Measurements from ENCODE around the gene DOCK7. TPM values are rescaled to one million over a fixed set of nuclear protein-coding genes. Genes with fewer than 3 reads are reported as not detected.

DOCK7 gene
- total RNA-seq, 2 donors from 2014 or later = 18.8 to 22.0 TPM

GRCh38 chr1:62508187-62508758, 179.9 kb downstream of the DOCK7 start:
- H3K4me3 Mint-ChIP-seq = no peak overlapping the region
- no peaks in the 10 kb centered on the region for H3K4me1 Mint-ChIP-seq
- no peaks in the 10 kb centered on the region for H3K9me3 Mint-ChIP-seq
- no peaks in the 10 kb centered on the region for H3K27me3 Mint-ChIP-seq
- no peak for ATAC-seq (replicated peaks)
- no peak overlapping the region for H3K27ac Mint-ChIP-seq
- peaks cover 17% of the 10 kb centered on the region for H3K36me3 Mint-ChIP-seq (ENCODE audit: low read depth)

- Mint-ChIP-seq H3K27ac (no peak overlapping the region), H3K4me3 (no peak overlapping the region), H3K4me1 (no peaks in the 10 kb centered on the region), H3K9me3 (no peaks in the 10 kb centered on the region), H3K36me3 (ENCODE audit: low read depth) (peaks cover 22% of the 10 kb centered on the region), H3K27me3 (no peaks in the 10 kb centered on the region)
- ATAC-seq (replicated peaks) = no peak
Observed at GRCh38 chr1:62500210-62500609, 188.0 kb downstream of the DOCK7 start.

- Mint-ChIP-seq H3K27me3 (no peaks in the 10 kb centered on the region), H3K36me3 (ENCODE audit: low read depth) (peaks cover 53% of the 10 kb centered on the region), H3K27ac (no peak overlapping the region), H3K9me3 (no peaks in the 10 kb centered on the region), H3K4me1 (no peaks in the 10 kb centered on the region), H3K4me3 (no peak overlapping the region)
- no peak for ATAC-seq (replicated peaks)
Observed at GRCh38 chr1:62494137-62494536, 194.0 kb downstream of the DOCK7 start.

GRCh38 chr1:62493656-62494055, 194.5 kb downstream of the DOCK7 start:
- H3K9me3 Mint-ChIP-seq = no peaks in the 10 kb centered on the region
- H3K4me1 Mint-ChIP-seq = no peaks in the 10 kb centered on the region
- no peak for ATAC-seq (replicated peaks)
- no peak overlapping the region for H3K4me3 Mint-ChIP-seq
- H3K36me3 Mint-ChIP-seq (ENCODE audit: low read depth) = peaks cover 53% of the 10 kb centered on the region
- no peak overlapping the region for H3K27ac Mint-ChIP-seq
- H3K27me3 Mint-ChIP-seq = no peaks in the 10 kb centered on the region

DNA sequence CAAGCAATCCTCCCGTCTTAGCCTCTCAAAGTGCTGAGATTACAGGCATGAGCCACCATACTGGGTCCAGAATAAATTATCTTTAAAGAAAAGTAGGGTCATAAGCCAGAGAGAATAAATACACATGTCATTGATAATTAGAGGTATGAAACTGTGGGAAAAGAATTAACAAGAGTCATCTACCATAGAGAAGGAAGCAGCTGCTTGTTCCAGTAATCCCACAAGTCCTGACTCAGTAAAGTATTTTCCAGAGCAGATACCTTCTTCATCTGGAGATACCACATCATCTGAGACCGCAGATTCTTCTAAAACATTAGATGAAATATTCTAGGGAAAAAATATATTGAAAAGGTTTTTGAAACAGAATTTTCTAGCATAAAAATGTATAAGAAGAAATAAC, 195.7 kb downstream of the DOCK7 start:
- peaks cover 59% of the 10 kb centered on the region for H3K36me3 Mint-ChIP-seq (ENCODE audit: low read depth)
- H3K4me1 Mint-ChIP-seq = no peaks in the 10 kb centered on the region
- H3K4me3 Mint-ChIP-seq = no peak overlapping the region
- no peak overlapping the region for H3K27ac Mint-ChIP-seq
- no peaks in the 10 kb centered on the region for H3K9me3 Mint-ChIP-seq
- no peak for ATAC-seq (replicated peaks)
- H3K27me3 Mint-ChIP-seq = no peaks in the 10 kb centered on the region

- ATAC-seq (replicated peaks) = no peak
- Mint-ChIP-seq H3K27ac (no peak overlapping the region), H3K4me1 (no peaks in the 10 kb centered on the region), H3K27me3 (no peaks in the 10 kb centered on the region), H3K36me3 (ENCODE audit: low read depth) (peaks cover 30% of the 10 kb centered on the region), H3K9me3 (no peaks in the 10 kb centered on the region), H3K4me3 (no peak overlapping the region)
Observed at GRCh38 chr1:62487956-62488355, 200.2 kb downstream of the DOCK7 start.

GRCh38 chr1:62484824-62485468, 203.2 kb downstream of the DOCK7 start:
- peaks cover 11% of the 10 kb centered on the region for H3K36me3 Mint-ChIP-seq (ENCODE audit: low read depth)
- no peak overlapping the region for H3K27ac Mint-ChIP-seq
- no peaks in the 10 kb centered on the region for H3K9me3 Mint-ChIP-seq
- no peak overlapping the region for H3K4me3 Mint-ChIP-seq
- no peak for ATAC-seq (replicated peaks)
- no peaks in the 10 kb centered on the region for H3K4me1 Mint-ChIP-seq
- no peaks in the 10 kb centered on the region for H3K27me3 Mint-ChIP-seq

DNA sequence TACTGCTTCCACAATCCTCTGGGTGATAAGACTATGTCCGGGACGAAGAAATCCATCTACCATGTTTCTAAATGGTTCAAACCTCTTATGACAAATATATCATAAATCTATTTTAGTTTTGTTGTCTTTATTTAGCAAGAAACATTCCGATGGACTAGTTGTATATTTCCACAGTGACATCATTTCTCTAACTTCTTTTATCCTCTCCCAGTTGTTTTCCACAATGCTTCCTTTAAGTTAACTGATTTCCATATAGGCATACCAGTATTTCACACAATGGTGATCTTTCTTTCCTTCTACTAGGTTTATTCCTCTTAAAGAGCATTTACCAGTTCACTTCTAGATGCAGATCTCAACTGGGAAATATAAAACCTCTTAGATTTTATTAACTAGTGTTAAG, 206.5 kb downstream of the DOCK7 start:
- Mint-ChIP-seq H3K27me3 (no peaks in the 10 kb centered on the region), H3K9me3 (no peaks in the 10 kb centered on the region), H3K4me3 (no peak overlapping the region), H3K36me3 (ENCODE audit: low read depth) (peaks cover 5% of the 10 kb centered on the region), H3K27ac (no peak overlapping the region), H3K4me1 (no peaks in the 10 kb centered on the region)
- no peak for ATAC-seq (replicated peaks)

GRCh38 chr1:62476525-62477219, 211.5 kb downstream of the DOCK7 start:
- H3K36me3 Mint-ChIP-seq (ENCODE audit: low read depth) = peaks cover 43% of the 10 kb centered on the region
- H3K27me3 Mint-ChIP-seq = no peaks in the 10 kb centered on the region
- no peaks in the 10 kb centered on the region for H3K4me1 Mint-ChIP-seq
- no peak overlapping the region for H3K4me3 Mint-ChIP-seq
- no peak for ATAC-seq (replicated peaks)
- H3K9me3 Mint-ChIP-seq = no peaks in the 10 kb centered on the region
- H3K27ac Mint-ChIP-seq = no peak overlapping the region

GRCh38 chr1:62467092-62467491, 221.1 kb downstream of the DOCK7 start:
- Mint-ChIP-seq H3K27ac (no peak overlapping the region), H3K9me3 (no peaks in the 10 kb centered on the region), H3K4me3 (no peak overlapping the region), H3K36me3 (ENCODE audit: low read depth) (peaks cover 47% of the 10 kb centered on the region), H3K4me1 (no peaks in the 10 kb centered on the region), H3K27me3 (no peaks in the 10 kb centered on the region)
- no peak for ATAC-seq (replicated peaks)

DNA sequence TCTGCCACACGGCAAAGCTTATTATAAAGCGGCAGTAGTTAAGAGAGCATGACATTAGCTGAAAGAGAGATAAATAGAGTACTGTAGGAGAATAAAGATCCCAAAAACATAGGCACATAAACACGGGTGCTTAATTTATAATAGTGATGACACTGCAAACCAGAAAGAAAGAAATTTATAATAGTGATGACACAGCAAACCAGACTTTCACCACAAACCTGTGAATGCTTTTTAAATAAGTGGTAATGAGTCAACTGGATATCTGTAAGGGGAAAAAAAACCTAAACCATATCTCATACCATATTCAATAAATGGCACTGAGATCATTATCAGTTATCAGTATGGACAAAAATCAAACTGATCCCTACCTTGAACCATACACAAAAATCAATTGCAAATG, 225.8 kb downstream of the DOCK7 start:
- Mint-ChIP-seq H3K4me1 (no peaks in the 10 kb centered on the region), H3K36me3 (ENCODE audit: low read depth) (peaks cover 20% of the 10 kb centered on the region), H3K27me3 (no peaks in the 10 kb centered on the region), H3K4me3 (no peak overlapping the region), H3K27ac (no peak overlapping the region), H3K9me3 (no peaks in the 10 kb centered on the region)
- peak; percentile 45 for ATAC-seq (replicated peaks)

GRCh38 chr1:62457955-62458354, 230.2 kb downstream of the DOCK7 start:
- peaks cover 31% of the 10 kb centered on the region for H3K36me3 Mint-ChIP-seq (ENCODE audit: low read depth)
- no peak for ATAC-seq (replicated peaks)
- no peaks in the 10 kb centered on the region for H3K4me1 Mint-ChIP-seq

DNA sequence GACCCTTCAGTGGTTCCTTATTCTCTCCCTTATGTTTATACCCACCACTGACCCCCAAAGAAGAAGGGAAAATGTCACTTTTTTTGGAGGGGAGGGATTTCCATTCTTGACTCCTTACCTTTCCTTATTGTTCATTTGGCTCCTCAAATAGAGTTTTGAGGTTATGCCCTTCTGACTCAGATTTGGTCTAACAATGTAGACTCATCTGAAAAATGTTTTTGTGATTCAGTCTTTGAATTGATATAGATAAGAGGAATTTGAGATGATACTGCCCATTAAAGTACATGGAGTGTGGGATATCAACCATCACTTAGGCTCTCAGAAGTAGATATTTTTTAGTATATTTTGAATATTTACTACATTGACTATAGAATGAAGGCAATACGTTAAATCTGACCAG, 235.2 kb downstream of the DOCK7 start:
- no peaks in the 10 kb centered on the region for H3K9me3 Mint-ChIP-seq
- H3K27me3 Mint-ChIP-seq = no peaks in the 10 kb centered on the region
- no peak overlapping the region for H3K4me3 Mint-ChIP-seq
- ATAC-seq (replicated peaks) = peak; percentile 35
- H3K36me3 Mint-ChIP-seq (ENCODE audit: low read depth) = peaks cover 81% of the 10 kb centered on the region
- H3K4me1 Mint-ChIP-seq = no peaks in the 10 kb centered on the region
- no peak overlapping the region for H3K27ac Mint-ChIP-seq

More at GRCh38 chr1:62457955-62458354, 230.2 kb downstream of the DOCK7 start:
- Mint-ChIP-seq H3K27me3 (no peaks in the 10 kb centered on the region), H3K27ac (no peak overlapping the region), H3K9me3 (no peaks in the 10 kb centered on the region), H3K4me3 (no peak overlapping the region)

DNA sequence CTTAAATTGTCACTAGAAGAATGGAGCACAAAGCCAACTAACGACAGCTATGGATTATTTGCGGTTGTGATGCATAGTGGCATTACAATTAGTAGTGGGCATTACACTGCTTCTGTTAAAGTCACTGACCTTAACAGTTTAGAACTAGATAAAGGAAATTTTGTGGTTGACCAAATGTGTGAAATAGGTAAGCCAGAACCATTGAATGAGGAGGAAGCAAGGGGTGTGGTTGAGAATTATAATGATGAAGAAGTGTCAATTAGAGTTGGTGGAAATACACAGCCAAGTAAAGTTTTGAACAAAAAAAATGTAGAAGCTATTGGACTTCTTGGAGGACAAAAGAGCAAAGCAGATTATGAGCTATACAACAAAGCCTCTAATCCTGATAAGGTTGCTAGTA, 237.9 kb downstream of the DOCK7 start:
- Mint-ChIP-seq H3K4me3 (no peak overlapping the region), H3K4me1 (peaks cover 5% of the 10 kb centered on the region), H3K27ac (no peak overlapping the region), H3K9me3 (no peaks in the 10 kb centered on the region), H3K27me3 (no peaks in the 10 kb centered on the region), H3K36me3 (ENCODE audit: low read depth) (peaks cover 96% of the 10 kb centered on the region)
- ATAC-seq (replicated peaks) = no peak

GRCh38 chr1:62448221-62448933, 239.8 kb downstream of the DOCK7 start:
- peak overlapping the region; percentile 63 for H3K27ac Mint-ChIP-seq
- peaks cover 100% of the 10 kb centered on the region for H3K36me3 Mint-ChIP-seq (ENCODE audit: low read depth)
- H3K4me3 Mint-ChIP-seq = no peak overlapping the region
- peaks cover 9% of the 10 kb centered on the region for H3K4me1 Mint-ChIP-seq
- H3K9me3 Mint-ChIP-seq = no peaks in the 10 kb centered on the region
- peak; percentile 37 for ATAC-seq (replicated peaks)
- no peaks in the 10 kb centered on the region for H3K27me3 Mint-ChIP-seq

Measured in activated T-helper 17 cell treated with anti-CD3 and anti-CD28 coated beads, Interleukin-2, amount 50 U/mL, for 72 hours (primary cell).